Astrocyte of the cerebellum (primary cell): ENCODE results near the gene TIMM17A.

ENCODE experiments used
- DNase-seq: peaks from one replicate; pipeline ENCODE4 v3.0.0-alpha.2; 2011; ENCODE audit warnings: low read depth
- H3K4me3 ChIP-seq: 2 replicates; pipeline ENCODE4 v1.5.1; 2011; ENCODE audit warnings: mild to moderate bottlenecking, low read depth, low read length, moderate library complexity
- in situ Hi-C: cut with HindIII; loops from 2 replicates; pipeline ENCODE4 v1.10.0; 2017; ENCODE audit warnings: low sequenced_read_pairs
- TF ChIP-seq, protein P1 (sequence below): IDR thresholded peaks from 2 replicates; pipeline ENCODE4 v1.5.1; 2012; ENCODE audit warnings: low read length, low read depth, moderate library complexity, mild to moderate bottlenecking; ENCODE audit errors: missing control alignments

The TIMM17A gene

DNA sequence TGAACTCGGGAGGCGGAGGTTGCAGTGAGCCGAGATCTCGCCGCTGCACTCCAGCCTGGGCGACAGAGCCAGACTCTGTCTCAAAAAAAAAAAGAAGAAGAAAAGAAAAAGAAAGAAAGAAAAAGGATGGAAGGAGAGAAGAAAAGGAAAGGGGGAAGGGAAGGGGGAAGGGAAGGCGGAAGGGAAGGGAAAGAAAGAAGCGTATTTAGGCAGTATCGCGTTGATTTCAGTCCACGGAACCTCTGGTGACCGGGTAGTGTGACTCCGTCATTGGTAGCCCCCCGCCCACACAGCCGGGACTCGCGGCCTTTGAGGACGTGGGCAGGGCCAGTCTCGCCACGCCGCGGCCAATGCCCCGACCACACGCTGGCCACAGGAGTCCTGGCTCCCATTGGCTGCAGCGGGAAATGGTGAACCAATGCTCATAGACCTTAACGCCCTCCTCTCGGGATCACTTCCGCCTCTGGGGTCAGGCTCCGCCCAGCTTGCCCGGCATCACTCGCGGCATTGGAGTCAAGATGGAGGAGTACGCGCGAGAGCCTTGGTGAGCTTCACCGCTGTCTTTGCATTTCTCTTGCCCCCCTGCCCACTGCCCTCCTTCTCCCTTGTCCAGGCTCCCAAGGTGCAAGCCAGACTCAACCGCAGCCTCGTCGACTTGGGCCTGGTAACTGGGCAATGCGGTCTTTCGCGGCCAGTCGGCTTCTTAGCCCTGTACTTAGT is at the start of gene TIMM17A:
Gene TIMM17A (plus strand): TSS at position 495 of the 720 bp plus-strand sequence. CDS start 24 bp downstream, at position 519.
- H3K4me3 ChIP-seq: peak within 1 kb of the TSS; percentile 100
- DNase-seq: peak; percentile 98
- TF ChIP-seq, protein P1, sequence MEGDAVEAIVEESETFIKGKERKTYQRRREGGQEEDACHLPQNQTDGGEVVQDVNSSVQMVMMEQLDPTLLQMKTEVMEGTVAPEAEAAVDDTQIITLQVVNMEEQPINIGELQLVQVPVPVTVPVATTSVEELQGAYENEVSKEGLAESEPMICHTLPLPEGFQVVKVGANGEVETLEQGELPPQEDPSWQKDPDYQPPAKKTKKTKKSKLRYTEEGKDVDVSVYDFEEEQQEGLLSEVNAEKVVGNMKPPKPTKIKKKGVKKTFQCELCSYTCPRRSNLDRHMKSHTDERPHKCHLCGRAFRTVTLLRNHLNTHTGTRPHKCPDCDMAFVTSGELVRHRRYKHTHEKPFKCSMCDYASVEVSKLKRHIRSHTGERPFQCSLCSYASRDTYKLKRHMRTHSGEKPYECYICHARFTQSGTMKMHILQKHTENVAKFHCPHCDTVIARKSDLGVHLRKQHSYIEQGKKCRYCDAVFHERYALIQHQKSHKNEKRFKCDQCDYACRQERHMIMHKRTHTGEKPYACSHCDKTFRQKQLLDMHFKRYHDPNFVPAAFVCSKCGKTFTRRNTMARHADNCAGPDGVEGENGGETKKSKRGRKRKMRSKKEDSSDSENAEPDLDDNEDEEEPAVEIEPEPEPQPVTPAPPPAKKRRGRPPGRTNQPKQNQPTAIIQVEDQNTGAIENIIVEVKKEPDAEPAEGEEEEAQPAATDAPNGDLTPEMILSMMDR: no peak
- in situ Hi-C loops: no loop called here

DNA sequence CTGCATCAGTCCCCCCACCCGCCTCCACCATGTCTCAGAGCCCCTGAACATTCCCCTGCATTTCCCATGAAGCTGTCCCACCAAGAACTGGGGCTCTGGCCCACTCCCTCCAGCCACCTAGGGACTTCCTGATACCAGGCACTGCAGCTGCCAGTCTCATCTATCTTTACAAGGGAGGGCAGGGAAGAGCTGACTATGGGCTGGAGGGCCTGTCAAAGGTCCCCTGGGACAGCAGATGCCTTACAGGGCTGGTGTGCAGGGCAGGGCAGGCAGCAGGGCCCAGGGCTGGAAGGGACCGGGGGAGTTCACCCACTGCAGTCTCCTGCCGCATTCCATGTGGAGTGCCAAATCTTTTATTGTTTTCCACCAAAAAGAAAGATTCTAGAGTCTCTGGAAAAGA is 49.0 kb upstream of the TIMM17A start:
- in situ Hi-C loops: no loop called here
- TF ChIP-seq, protein P1: no peak
- no peak overlapping the region for H3K4me3 ChIP-seq
- DNase-seq: no peak

DNA sequence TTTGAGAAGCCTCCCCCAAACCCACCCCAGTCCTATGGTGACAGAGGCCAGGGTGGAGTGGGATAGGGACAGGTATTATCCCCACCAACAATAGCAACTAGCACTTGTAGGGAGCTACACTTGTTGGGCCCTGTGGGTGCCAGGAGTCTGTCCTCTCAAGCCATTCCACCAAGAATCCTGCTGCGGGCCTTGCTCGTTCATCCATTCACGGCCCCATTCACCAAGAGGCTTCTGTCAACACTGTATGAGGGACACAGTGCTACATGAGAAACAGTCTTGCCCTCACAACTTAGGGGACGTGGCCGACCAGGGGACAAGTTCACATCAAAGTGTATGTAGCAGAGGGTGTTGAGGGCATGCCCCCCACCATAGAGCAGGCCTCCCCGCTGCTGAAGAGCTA is 47.7 kb upstream of the TIMM17A start:
- in situ Hi-C loops: no loop called here
- H3K4me3 ChIP-seq: no peak overlapping the region
- DNase-seq: no peak
- TF ChIP-seq, protein P1: no peak

DNA sequence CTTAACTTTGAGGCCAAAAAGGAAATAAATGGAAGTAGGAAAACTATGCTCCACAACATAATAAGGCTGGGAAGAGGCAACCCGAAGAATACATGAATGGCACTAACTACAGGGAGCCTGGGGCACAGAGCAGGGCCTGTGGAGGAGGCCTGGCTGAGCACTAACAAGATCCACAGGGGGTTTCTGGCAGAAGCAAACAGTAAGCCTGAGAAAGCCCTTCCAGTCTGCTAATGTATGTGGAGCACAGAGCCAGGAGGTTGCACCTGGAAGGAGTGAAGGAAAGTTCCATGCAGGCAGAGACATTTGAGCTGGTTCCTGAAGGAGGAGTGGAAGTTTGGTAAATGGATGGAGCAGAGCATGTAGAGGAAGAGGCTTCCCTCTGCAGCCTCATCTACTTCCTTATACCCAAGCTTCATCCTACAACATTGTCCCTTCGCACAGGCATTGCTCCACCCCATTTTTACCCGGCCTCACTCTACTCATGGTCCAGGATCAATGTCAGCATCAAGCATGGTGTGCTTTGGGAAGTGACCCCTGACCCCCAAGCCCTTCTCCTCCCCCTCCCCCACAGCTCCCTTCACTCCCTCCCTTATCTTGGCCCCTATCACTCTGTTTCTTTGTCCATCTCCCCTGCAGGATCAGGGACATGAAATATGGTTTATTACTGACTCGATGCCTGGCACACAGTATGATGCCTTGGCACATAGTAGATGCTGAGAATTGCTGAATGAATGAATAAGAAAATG is 43.3 kb upstream of the TIMM17A start:
- in situ Hi-C loops: loop anchor here (5.0 kb wide), 1 partner anchor 85 kb away; no protein-coding TSS in a partner anchor
- no peak for DNase-seq
- TF ChIP-seq, protein P1: no peak
- no peak overlapping the region for H3K4me3 ChIP-seq

DNA sequence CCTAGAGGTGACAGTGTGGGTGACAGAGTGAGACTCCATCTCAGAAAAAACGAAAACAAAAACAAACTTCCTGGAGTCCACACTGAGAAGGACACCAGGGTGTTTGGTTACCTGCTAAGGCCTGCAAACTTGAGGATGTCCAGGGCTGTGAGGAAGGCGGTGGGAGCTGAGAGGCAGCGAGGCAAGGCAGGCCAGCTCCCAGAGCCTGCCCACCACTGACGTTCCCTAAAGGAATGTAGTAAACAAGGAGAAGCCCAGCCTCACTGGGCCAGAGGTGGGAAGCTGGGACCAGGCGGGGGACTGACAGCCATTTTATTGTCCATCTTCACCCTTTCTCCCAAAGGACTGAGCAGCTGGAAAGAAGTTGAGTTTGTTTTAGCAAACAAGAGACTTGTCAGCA is 42.5 kb upstream of the TIMM17A start:
- DNase-seq: no peak
- TF ChIP-seq, protein P1: no peak
- no peak overlapping the region for H3K4me3 ChIP-seq
- in situ Hi-C loops: loop anchor here (5.0 kb wide), 1 partner anchor 84 kb away; no protein-coding TSS in a partner anchor

DNA sequence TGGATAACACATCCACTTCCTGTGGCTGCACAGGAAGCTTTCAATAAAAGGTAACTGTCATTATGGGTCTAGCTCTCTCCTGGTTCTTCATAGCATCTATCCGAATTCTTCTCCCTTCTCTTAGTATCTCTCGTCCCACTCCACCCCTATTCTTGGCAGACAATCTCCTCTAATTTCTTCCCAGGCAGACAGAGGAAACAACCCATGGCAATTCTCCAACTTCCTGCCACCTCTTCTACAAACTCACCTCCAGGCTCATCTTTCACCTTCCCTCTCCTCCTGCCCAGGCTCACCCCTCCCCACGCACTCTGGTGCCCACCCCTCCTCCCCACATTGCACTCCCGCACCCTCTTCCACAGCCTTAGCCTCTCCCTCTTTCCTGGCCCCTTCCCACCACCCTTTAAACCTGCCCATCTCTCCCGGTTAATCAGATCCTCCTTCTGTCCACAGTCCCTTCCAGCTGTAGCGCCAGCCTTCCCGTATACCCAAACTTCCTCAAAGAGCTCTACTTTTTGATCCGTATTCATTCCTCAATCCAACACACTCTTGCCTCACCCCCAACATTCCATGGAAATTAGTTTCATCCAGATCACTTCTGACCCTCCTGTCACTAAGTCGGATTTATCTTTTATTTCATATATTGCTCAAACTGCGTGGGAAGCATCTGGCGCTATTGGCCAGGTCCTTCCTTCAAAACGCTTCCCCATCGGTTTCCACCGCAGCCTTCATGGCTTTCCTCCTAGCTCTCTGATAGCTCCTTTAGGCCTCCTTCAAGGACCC is 40.7 kb upstream of the TIMM17A start:
- H3K4me3 ChIP-seq: no peak overlapping the region
- in situ Hi-C loops: loop anchor here (5.0 kb wide), 1 partner anchor 83 kb away; no protein-coding TSS in a partner anchor
- DNase-seq: no peak
- TF ChIP-seq, protein P1: no peak
